Fibroblast of the aortic adventitia (primary cell): ENCODE data around the gene RILPL2. TPM values are rescaled to one million over a fixed set of nuclear protein-coding genes. Genes with fewer than 3 reads are reported as not detected.
"Not testable (repeated sequence)": the region's sequence is repeated elsewhere in the genome, so short reads cannot be mapped to it uniquely, and the experiment has no call there.

Experiments
- DNase-seq: peaks from one replicate; pipeline ENCODE4 v3.0.0-alpha.2; 2010; ENCODE audit warnings: low read depth
- H3K4me3 ChIP-seq: 2 replicates; pipeline ENCODE4 v1.5.1; 2011; ENCODE audit warnings: low read depth, mild to moderate bottlenecking, control low read depth, low read length, moderate library complexity
- CTCF ChIP-seq: IDR thresholded peaks from 2 replicates; pipeline ENCODE4 v1.5.1; 2011; ENCODE audit warnings: mild to moderate bottlenecking, low read length, control low read depth, inconsistent platforms; ENCODE audit not compliant: insufficient read depth
- total RNA-seq: library from RNA; depleted of rRNA; stranded (reverse); fragments of >200 nt; gene quantifications from 2 replicates; pipeline ENCODE4 v1.2.3, GENCODE V29; 2012; ENCODE audit warnings: low replicate concordance

The RILPL2 gene
- total RNA-seq, 1 donor, result 3.6 TPM

GRCh38 chr12:123469978-123470377 is 33.5 kb upstream of the RILPL2 start:
- no peak for TF ChIP-seq CTCF
- DNase-seq, result no peak
- no peak overlapping the region for H3K4me3 ChIP-seq

- DNase-seq, result peak; percentile 11
- H3K4me3 ChIP-seq, result no peak overlapping the region
- peak; percentile 0 for TF ChIP-seq CTCF
Measured at GRCh38 chr12:123468786-123469185, 32.3 kb upstream of the RILPL2 start.

GRCh38 chr12:123465084-123465483 is 28.6 kb upstream of the RILPL2 start:
- TF ChIP-seq CTCF, result no peak
- no peak overlapping the region for H3K4me3 ChIP-seq
- no peak for DNase-seq

GRCh38 chr12:123463174-123463573 is 26.7 kb upstream of the RILPL2 start:
- not testable (repeated sequence) for H3K4me3 ChIP-seq, DNase-seq

GRCh38 chr12:123457980-123458779 is 21.7 kb upstream of the RILPL2 start, which contains the start of gene SNRNP35:
Gene SNRNP35, plus strand, starts transcription at chr12:123458139. Its CDS starts 7,402 bp downstream, at chr12:123465541.
- TF ChIP-seq CTCF, result no peak
- DNase-seq, result peak; percentile 90
- peak within 1 kb of the TSS; percentile 90 for H3K4me3 ChIP-seq

- TF ChIP-seq CTCF, result no peak
- no peak for DNase-seq
Measured at GRCh38 chr12:123453165-123453564, 16.7 kb upstream of the RILPL2 start.

GRCh38 chr12:123452276-123452550 is 15.7 kb upstream of the RILPL2 start:
- DNase-seq, H3K4me3 ChIP-seq: not testable (repeated sequence)

More at GRCh38 chr12:123453165-123453564, 16.7 kb upstream of the RILPL2 start:
- H3K4me3 ChIP-seq, result no peak overlapping the region

GRCh38 chr12:123450636-123451035 is 14.2 kb upstream of the RILPL2 start:
- no peak for DNase-seq
- no peak overlapping the region for H3K4me3 ChIP-seq
- no peak for TF ChIP-seq CTCF
